Measurements from ENCODE around the gene NUB1.
A peak's percentile ranks its signal among the peaks of the same experiment; 100 is the strongest.

Gene NUB1

GRCh38 chr7:151408839-151409666 is 67.4 kb downstream of the NUB1 start:
- peak; percentile 59 for DNase-seq

GRCh38 chr7:151409667-151410404 is 68.2 kb downstream of the NUB1 start, which contains the start of gene WDR86:
TSS of gene WDR86 (minus strand) at chr7:151410038. CDS start at chr7:151409589, 449 bp downstream.
- peak; percentile 23 for DNase-seq

- no peak for DNase-seq
Measured at GRCh38 chr7:151410405-151411390, 69.1 kb downstream of the NUB1 start.

GRCh38 chr7:151411551-151411950 is 69.9 kb downstream of the NUB1 start:
- no peak for DNase-seq

GRCh38 chr7:151412318-151412717 is 70.7 kb downstream of the NUB1 start:
- DNase-seq, result no peak

- DNase-seq, result no peak
Measured at GRCh38 chr7:151413241-151413640, 71.6 kb downstream of the NUB1 start.

- no peak for DNase-seq
Measured at GRCh38 chr7:151415375-151416105, 73.9 kb downstream of the NUB1 start.

- DNase-seq, result no peak
Measured at GRCh38 chr7:151416112-151416940, 74.7 kb downstream of the NUB1 start.

- DNase-seq, result no peak
Measured at GRCh38 chr7:151416941-151417315, 75.3 kb downstream of the NUB1 start.

GRCh38 chr7:151420144-151420543 is 78.5 kb downstream of the NUB1 start:
- no peak for DNase-seq

GRCh38 chr7:151422212-151422611 is 80.6 kb downstream of the NUB1 start:
- no peak for DNase-seq

- no peak for DNase-seq
Measured at GRCh38 chr7:151423226-151423625, 81.6 kb downstream of the NUB1 start.

GRCh38 chr7:151423936-151424335 is 82.3 kb downstream of the NUB1 start:
- no peak for DNase-seq

- DNase-seq, result no peak
Measured at GRCh38 chr7:151424799-151425198, 83.2 kb downstream of the NUB1 start.

GRCh38 chr7:151425670-151426440 is 84.2 kb downstream of the NUB1 start:
- DNase-seq, result no peak

- DNase-seq, result no peak
Measured at GRCh38 chr7:151426441-151426903, 84.9 kb downstream of the NUB1 start.

GRCh38 chr7:151426904-151427704 is 85.5 kb downstream of the NUB1 start:
- no peak for DNase-seq

GRCh38 chr7:151427705-151428377 is 86.2 kb downstream of the NUB1 start:
- no peak for DNase-seq
